ENCODE results near the gene ZXDC.

ZXDC gene

DNA sequence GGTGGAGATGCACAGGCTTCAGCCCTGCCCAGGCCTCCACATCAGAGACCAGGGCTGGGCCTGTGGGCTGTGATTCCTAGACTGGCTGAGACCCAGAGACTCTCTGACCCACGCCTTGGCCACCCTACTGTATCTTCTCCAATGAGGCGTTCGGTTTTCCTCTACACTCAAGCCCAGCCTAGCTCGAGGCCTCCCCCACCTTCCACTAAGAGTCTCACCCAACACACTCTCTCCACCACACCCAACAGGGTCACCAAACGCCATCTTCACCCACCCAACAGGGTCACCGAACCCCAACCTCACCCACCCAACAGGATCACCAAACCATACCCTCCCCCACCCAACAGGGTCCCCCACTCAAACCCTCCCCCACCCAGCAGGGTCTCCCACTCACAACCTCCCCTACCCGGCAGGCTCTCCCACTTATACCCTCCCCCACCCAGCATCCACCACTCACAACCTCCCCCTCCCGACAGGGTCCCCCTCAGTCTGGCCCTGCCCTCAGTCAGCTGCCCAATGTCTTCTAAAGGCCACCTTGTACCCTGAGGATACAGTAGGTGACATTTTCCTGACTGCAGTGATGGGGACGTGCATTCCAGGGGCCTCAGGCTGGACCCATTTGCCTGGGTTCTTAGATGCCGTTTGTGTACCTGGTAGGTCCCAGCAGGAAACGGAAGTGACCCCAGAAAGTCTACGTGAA, 60.6 kb downstream of the ZXDC start:
- Histone ChIP-seq H3K4me2 (ENCODE audit: low read length) (no peak overlapping the region), H3K4me1 (ENCODE audit: control insufficient read depth, insufficient read depth, low read length) (no peaks in the 10 kb centered on the region), H3K9me3 (replicated peaks; ENCODE audit: low read length) (no peaks in the 10 kb centered on the region), H3K36me3 (ENCODE audit: insufficient read depth, low read length) (no peaks in the 10 kb centered on the region), H3K4me3 (ENCODE audit: low read length) (no peak overlapping the region), H3K9ac (ENCODE audit: low read depth, low read length) (no peak overlapping the region), H3K27me3 (ENCODE audit: control insufficient read depth, insufficient read depth, low read length) (peaks cover 73% of the 10 kb centered on the region)

DNA sequence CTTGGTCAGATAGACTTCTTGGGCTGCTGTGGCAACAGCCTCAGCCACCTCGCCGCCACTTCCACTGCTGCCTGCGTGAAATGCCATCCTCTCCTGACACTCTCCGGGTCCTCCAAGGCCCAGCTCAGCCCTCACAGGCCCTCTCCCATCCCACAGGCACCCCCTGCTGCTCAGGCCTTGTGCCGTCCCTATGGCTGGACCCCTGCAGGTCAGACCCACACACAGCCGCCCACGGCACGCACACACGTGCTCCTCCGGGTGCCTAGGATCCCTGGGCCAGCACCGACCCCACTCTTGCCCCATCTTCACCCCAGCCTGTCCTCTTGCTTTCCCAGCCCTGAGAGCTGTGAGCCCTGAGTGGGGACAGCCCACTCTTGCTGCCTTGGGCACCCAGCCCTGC, 61.3 kb downstream of the ZXDC start:
- H3K9ac ChIP-seq (ENCODE audit: low read depth, low read length): no peak overlapping the region
- H3K4me2 ChIP-seq (ENCODE audit: low read length): no peak overlapping the region
- H3K27me3 ChIP-seq (ENCODE audit: control insufficient read depth, insufficient read depth, low read length): peaks cover 76% of the 10 kb centered on the region
- no peaks in the 10 kb centered on the region for H3K36me3 ChIP-seq (ENCODE audit: insufficient read depth, low read length)
- no peak overlapping the region for H3K4me3 ChIP-seq (ENCODE audit: low read length)
- no peaks in the 10 kb centered on the region for H3K9me3 ChIP-seq (replicated peaks; ENCODE audit: low read length)
- no peaks in the 10 kb centered on the region for H3K4me1 ChIP-seq (ENCODE audit: control insufficient read depth, insufficient read depth, low read length)

DNA sequence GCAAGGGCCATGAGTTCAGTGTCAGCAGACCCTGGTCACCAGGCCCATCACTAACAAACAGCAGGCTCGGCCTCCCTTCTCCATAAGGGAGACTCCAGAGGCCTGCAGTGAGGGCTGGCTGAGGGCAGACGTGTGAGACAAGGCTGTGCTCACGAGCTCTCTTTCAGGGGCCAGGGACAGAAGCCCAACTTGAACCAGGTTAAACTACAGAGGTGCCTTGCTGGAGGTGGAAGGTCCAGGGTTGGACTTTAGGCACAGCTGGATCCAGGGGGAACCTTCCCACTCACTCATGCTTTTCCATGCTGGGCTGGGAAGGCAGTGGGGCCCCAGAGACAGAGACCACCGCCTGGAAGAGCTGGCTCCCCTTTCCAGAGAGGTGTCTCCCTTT, 62.0 kb downstream of the ZXDC start:
- H3K27me3 ChIP-seq (ENCODE audit: control insufficient read depth, insufficient read depth, low read length): peaks cover 80% of the 10 kb centered on the region

DNA sequence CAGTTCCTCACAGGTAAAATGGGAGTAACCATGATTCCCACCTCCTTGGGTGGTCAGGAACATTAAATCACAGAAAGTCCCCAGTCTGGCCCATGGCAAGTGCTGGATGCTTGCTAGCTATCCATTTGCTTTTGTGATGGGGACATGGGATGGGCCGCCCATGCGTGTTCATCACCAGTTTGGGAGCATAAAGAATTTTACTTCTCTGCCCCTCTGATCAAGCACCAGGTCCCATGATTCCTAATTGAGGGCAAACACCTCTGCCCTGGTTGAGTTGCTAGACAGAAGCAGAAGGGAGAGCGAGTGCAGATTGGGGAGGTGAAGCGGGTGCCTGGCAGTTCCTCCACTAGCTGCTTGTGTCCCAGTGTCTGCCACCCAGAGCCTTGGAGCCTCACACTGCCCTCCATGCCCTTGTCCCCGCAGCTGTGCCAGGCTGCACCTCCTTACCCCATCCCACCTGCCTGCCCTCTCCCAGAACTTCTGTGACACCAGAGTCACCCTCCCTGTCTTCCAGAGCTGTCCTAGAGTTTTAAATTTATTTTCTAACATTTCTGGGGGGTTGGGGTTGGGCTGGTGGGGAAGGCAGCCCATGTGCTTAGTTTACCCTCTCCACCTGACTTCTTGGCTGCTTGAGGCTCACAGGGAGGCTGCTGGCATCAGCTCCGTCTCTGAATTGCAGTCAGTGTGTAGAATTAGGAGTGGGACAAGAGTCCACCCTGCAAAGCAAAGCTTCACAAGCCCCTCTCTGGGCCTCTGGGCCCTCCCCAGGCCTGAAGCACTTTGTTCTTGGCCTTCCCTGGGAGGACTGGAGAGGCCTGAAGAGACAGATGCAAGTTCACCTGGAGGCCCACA, 62.6 kb downstream of the ZXDC start:
- Histone ChIP-seq H3K36me3 (ENCODE audit: insufficient read depth, low read length) (no peaks in the 10 kb centered on the region), H3K4me2 (ENCODE audit: low read length) (no peak overlapping the region), H3K9ac (ENCODE audit: low read depth, low read length) (no peak overlapping the region), H3K27me3 (ENCODE audit: control insufficient read depth, insufficient read depth, low read length) (peaks cover 84% of the 10 kb centered on the region), H3K4me1 (ENCODE audit: control insufficient read depth, insufficient read depth, low read length) (no peaks in the 10 kb centered on the region), H3K4me3 (ENCODE audit: low read length) (no peak overlapping the region), H3K9me3 (replicated peaks; ENCODE audit: low read length) (no peaks in the 10 kb centered on the region)

More for the DNA sequence above, 62.0 kb downstream of the ZXDC start:
- Histone ChIP-seq H3K9me3 (replicated peaks; ENCODE audit: low read length) (no peaks in the 10 kb centered on the region), H3K9ac (ENCODE audit: low read depth, low read length) (no peak overlapping the region), H3K36me3 (ENCODE audit: insufficient read depth, low read length) (no peaks in the 10 kb centered on the region), H3K4me2 (ENCODE audit: low read length) (no peak overlapping the region), H3K4me3 (ENCODE audit: low read length) (no peak overlapping the region), H3K4me1 (ENCODE audit: control insufficient read depth, insufficient read depth, low read length) (no peaks in the 10 kb centered on the region)

DNA sequence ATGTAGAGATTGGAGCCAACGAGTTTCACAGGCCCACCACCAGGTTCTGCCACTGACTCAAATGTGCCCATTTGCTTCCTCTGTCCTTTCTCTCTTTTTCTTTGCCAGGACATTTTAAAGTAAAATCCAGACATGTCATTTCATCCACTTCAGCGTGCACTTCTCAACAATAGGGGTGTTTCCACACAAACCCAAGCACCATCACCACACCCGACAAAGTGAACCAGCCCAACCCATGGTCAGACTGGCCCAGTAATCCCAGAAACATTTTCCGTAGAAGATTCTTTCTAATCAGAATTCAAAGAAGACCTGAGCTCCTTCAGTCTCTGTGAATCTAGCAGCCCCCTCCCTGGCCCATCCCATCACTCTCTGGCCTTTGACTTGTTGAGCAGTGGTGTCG, 67.6 kb downstream of the ZXDC start:
- Histone ChIP-seq H3K36me3 (ENCODE audit: insufficient read depth, low read length) (no peaks in the 10 kb centered on the region), H3K27me3 (ENCODE audit: control insufficient read depth, insufficient read depth, low read length) (peaks cover 63% of the 10 kb centered on the region), H3K4me3 (ENCODE audit: low read length) (no peak overlapping the region), H3K4me1 (ENCODE audit: control insufficient read depth, insufficient read depth, low read length) (no peaks in the 10 kb centered on the region), H3K9ac (ENCODE audit: low read depth, low read length) (no peak overlapping the region), H3K4me2 (ENCODE audit: low read length) (no peak overlapping the region), H3K9me3 (replicated peaks; ENCODE audit: low read length) (no peaks in the 10 kb centered on the region)

DNA sequence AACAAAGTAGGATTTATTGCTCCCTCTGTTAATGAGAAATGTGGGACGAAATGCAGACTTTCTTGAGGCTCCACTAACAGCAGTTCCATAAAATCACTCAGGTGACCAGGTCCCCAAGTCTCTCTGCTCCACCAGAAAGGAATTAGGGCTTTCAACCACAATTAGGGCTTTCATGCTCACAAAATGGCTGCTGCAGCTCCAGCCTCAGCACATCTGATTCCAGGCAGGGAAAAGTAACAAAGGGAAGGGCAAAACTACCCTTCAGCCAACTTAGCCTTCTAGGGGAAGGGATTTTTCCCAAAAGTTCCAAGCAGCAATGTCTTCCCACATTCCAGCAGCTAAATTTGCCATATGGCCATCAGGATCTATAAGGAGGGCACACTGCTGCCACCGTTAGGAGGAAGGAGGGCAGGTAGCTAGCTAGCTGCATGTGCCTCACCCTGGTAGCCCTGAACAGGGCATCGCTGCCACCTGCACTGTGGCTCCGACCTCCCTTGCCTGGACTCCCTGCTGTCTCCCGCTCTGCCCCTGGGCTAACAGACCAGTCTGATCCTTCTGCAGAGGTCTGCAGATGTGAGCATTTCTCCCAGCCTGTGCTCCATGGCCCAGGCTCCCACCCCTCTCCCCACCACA, 68.2 kb downstream of the ZXDC start:
- no peak overlapping the region for H3K4me3 ChIP-seq (ENCODE audit: low read length)
- H3K4me2 ChIP-seq (ENCODE audit: low read length): no peak overlapping the region
- no peaks in the 10 kb centered on the region for H3K4me1 ChIP-seq (ENCODE audit: control insufficient read depth, insufficient read depth, low read length)
- peaks cover 57% of the 10 kb centered on the region for H3K27me3 ChIP-seq (ENCODE audit: control insufficient read depth, insufficient read depth, low read length)
- no peaks in the 10 kb centered on the region for H3K36me3 ChIP-seq (ENCODE audit: insufficient read depth, low read length)
- H3K9me3 ChIP-seq (replicated peaks; ENCODE audit: low read length): no peaks in the 10 kb centered on the region
- H3K9ac ChIP-seq (ENCODE audit: low read depth, low read length): no peak overlapping the region

DNA sequence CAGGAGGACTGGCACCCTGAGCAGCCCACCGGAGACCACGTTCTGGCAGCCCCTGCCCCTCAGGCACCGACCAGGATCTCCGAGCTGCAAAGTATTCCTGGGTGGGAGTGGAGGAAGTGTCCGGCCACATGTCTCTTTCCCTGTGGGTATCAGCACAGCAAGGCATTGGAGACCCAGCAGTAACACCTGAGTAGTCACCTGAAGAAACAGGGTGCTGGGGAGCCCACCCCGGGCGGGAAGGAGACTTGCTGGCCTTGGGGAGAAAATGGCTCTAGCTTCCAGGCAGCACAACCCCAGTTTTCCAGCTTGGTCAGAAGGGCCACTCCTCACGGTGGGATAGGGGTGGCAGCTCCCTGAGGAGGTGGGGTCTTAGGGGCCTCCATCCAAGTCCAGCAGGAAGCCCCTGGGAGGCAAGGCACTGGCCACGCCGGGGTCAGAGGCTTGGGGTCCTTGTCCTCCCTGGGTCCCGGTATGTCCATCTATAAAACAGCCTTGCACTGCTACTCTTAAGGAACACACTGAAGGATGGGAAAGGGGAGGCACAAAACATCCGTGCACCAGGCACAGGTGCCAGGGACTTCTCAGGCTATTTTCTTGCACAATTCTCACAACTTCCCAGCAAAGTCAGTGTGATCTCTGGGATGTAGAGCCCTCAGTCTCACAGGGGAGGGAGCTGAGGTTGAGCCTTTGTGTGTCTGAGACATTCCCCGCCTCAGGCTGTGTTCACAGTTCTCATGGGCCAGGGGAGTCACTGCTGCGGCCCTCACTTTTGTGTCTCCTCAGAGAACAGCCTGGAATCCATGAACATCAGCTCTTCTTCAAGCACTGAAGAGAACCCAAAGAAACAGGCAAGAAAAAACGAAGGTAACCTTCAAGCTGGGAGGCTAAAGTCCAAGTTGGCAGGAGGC, 69.0 kb downstream of the ZXDC start:
- H3K4me3 ChIP-seq (ENCODE audit: low read length): no peak overlapping the region
- peaks cover 56% of the 10 kb centered on the region for H3K27me3 ChIP-seq (ENCODE audit: control insufficient read depth, insufficient read depth, low read length)
- no peaks in the 10 kb centered on the region for H3K36me3 ChIP-seq (ENCODE audit: insufficient read depth, low read length)
- H3K4me2 ChIP-seq (ENCODE audit: low read length): no peak overlapping the region
- H3K9ac ChIP-seq (ENCODE audit: low read depth, low read length): no peak overlapping the region
- H3K4me1 ChIP-seq (ENCODE audit: control insufficient read depth, insufficient read depth, low read length): no peaks in the 10 kb centered on the region
- no peaks in the 10 kb centered on the region for H3K9me3 ChIP-seq (replicated peaks; ENCODE audit: low read length)

DNA sequence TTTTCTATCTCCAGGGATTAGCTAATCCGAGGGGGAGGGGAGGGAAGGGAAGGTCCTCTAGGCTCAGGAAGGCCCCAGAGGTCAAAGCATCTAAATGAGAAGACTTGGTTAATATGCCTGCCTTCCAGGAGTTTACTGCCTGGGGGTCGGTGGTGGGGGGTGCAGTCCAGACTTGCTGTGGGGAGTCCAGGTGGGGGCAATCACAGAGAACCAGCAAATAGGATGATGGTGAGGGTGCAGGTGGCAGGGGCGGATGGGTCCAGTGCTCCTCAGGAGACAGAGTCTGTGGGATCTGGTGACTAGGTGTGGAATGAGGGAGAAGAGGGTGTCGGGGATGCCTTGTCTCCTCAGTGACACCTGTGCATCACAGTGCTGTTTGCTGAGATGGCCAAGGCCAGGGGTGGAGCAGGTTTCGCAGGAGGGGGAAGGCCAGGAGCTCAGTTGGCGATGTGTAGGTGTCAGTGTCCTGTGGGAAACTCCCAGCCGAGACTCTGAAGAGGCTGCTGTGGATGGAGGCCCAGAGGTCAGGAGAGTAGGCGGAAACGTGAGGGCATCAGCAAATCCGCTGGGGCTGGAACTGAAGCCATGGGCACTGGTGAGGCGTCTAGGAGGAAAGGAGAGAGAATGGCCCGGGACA, 72.9 kb downstream of the ZXDC start:
- H3K4me2 ChIP-seq (ENCODE audit: low read length): no peak overlapping the region
- H3K27me3 ChIP-seq (ENCODE audit: control insufficient read depth, insufficient read depth, low read length): peaks cover 29% of the 10 kb centered on the region
- H3K36me3 ChIP-seq (ENCODE audit: insufficient read depth, low read length): no peaks in the 10 kb centered on the region
- H3K4me1 ChIP-seq (ENCODE audit: control insufficient read depth, insufficient read depth, low read length): no peaks in the 10 kb centered on the region
- no peak overlapping the region for H3K4me3 ChIP-seq (ENCODE audit: low read length)
- H3K9ac ChIP-seq (ENCODE audit: low read depth, low read length): no peak overlapping the region
- H3K9me3 ChIP-seq (replicated peaks; ENCODE audit: low read length): no peaks in the 10 kb centered on the region

DNA sequence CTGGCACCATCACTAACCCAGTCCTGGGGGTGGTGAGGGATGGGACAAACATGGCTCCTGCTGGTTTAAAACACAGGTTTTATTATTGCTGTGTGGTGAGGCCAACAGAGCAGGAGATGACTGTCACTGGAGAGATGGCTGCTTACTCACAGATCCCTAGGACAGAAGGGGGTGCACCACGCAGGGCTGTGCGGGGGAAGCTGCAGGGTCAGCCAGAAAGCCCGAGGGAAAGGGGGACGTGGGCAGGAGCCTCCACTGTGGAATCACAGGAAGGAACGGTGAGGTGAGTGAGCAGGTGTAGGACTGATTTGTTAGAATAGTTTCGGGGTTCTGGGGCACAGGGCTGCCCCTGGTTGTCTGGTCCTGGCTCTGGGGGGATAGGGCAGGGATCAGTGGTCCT, 73.5 kb downstream of the ZXDC start:
- H3K36me3 ChIP-seq (ENCODE audit: insufficient read depth, low read length): no peaks in the 10 kb centered on the region
- H3K4me1 ChIP-seq (ENCODE audit: control insufficient read depth, insufficient read depth, low read length): no peaks in the 10 kb centered on the region
- no peak overlapping the region for H3K4me3 ChIP-seq (ENCODE audit: low read length)
- peaks cover 24% of the 10 kb centered on the region for H3K27me3 ChIP-seq (ENCODE audit: control insufficient read depth, insufficient read depth, low read length)
- no peak overlapping the region for H3K4me2 ChIP-seq (ENCODE audit: low read length)
- no peaks in the 10 kb centered on the region for H3K9me3 ChIP-seq (replicated peaks; ENCODE audit: low read length)
- no peak overlapping the region for H3K9ac ChIP-seq (ENCODE audit: low read depth, low read length)

DNA sequence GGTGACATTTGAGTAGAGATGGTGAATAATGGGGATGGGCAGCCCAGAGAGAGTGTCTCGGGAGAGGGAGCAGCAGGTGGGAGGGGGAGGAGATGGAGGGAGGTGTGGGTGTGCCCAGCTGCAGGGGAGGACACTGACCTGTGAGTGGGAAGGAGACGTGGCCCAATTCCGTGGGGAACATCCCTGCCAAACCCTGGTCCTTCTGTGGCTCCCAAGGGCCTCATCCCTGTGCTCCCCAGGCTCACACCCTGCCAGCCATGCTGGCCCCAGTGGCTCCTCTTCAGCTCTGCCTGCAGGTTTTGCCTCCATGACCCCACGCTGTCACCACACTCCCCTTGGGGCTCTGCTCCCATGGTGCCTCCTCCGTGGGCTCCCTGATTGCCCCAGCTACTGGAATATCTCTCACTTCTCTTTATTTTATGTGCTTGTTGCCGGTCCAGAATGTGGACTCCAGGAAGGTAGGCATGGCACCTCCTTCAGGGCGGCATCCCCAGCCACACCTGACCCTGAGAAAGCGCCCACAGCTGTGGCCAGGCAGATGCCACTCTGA, 74.0 kb downstream of the ZXDC start:
- Histone ChIP-seq H3K4me2 (ENCODE audit: low read length) (no peak overlapping the region), H3K4me1 (ENCODE audit: control insufficient read depth, insufficient read depth, low read length) (no peaks in the 10 kb centered on the region), H3K36me3 (ENCODE audit: insufficient read depth, low read length) (no peaks in the 10 kb centered on the region), H3K9ac (ENCODE audit: low read depth, low read length) (no peak overlapping the region), H3K9me3 (replicated peaks; ENCODE audit: low read length) (no peaks in the 10 kb centered on the region), H3K4me3 (ENCODE audit: low read length) (no peak overlapping the region), H3K27me3 (ENCODE audit: control insufficient read depth, insufficient read depth, low read length) (peaks cover 19% of the 10 kb centered on the region)
